Endometrial microvascular endothelial cells (primary cell): ENCODE data around the gene THEMIS. TPM values are rescaled to one million over a fixed set of nuclear protein-coding genes. Genes with fewer than 3 reads are reported as not detected.
"Not testable (repeated sequence)": the region's sequence is repeated elsewhere in the genome, so short reads cannot be mapped to it uniquely, and the experiment has no call there.

Source experiments
- in situ Hi-C: cut with HindIII; loops from 2 replicates; pipeline ENCODE4 v1.10.0; 2017; ENCODE audit warnings: low sequenced_read_pairs, low pct_unique_long_range_greater_than_20kb; ENCODE audit errors: inconsistent ontology term
- total RNA-seq: library from RNA; depleted of rRNA; stranded (reverse); fragments of >200 nt; gene quantifications from one replicate; pipeline ENCODE4 v1.2.3, GENCODE V29; 2015; ENCODE audit errors: inconsistent ontology term

The THEMIS gene
- not detected for total RNA-seq

GRCh38 chr6:127900935-127901334, at the start of gene THEMIS:
THEMIS (minus strand) TSS chr6:127901058; CDS start chr6:127900932, 126 bp downstream.
- in situ Hi-C loops: no loop called here

DNA sequence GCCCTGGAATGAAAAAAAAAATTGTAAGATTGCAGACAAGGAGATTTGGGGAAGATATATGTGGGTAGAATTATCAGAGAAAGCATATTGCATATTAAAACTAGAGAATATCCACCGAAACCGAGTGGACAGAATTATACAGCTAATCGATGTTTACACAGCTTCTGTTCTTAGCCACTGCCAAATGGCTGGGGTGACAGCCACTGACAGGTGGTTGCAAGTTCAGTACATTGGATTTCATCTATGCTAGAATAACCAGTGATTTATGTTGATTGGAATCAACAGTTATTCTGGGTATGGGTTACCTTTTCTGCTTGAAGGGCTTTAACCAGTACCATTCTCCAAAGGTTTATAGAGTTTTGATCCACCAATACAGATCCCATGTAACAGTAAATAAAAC, 48.4 kb upstream of the THEMIS start:
- in situ Hi-C loops: no loop called here

DNA sequence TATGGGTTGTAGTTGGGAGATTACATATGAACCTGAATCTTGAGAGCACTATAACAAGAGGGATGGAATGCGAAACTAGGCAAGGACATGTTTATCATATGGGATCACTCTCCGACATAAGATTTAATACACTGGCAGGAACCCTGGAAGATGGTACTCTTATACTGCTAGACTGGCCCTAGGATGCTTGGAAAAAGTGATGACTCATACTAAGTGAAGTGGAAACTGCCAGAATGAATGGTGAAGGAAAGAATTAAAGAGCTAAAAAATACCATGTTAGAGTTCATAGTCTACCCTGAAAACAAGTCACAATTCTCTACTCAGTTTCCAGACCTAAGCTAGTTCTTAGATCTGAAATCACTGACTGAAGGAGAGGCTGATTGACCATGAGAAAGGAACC, 45.5 kb upstream of the THEMIS start:
- in situ Hi-C loops: no loop called here

- in situ Hi-C loops: no loop called here
These were observed 44.7 kb upstream of the THEMIS start for GRCh38 chr6:127945434-127946097.

DNA sequence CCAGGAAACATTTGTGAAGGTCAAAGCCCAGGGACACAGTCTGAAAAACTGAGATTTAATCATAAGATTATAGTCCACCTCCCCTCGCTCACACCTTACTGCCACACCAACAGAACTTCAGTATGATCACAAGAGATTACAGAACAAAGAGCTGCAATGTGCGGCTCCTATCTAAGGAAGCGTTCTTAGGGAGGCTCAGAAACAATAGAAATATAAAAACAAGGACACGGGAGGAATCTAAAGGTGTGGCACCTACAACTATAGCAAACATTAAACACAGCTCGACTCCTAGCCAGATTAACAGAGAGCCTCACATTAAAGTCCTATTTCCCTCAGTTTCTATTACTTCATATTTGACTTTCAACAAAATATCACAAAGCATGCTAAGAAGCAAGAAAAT, 40.4 kb upstream of the THEMIS start:
- in situ Hi-C loops: no loop called here

DNA sequence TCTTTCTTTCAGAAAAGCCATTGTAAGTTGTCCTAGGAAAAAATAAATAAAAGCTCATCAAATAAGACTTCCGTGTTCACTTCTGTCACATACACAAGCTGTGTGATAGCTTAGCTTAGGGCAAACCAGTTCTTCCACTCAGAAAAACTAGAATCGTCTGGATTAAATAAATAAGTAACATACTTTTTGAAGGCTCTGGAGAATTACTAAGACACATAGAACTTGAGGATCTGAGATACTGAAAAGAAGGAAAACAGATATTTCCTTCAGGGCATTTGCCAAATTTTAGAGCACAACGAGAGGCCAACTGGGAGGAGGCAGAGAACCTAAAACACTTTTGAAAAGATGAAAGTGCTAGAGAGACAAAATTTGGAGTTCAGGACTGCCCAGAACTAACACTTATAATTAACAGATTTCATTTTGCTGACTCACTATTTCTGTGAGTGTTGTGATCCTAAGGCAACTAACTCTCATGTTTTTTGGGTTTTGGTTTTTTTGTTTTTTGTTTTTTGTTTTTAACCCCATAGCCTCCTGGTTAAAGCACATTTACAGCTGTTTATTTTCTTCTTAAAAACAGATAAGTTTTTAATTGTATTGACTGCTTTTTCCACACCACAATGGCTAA, 38.7 kb upstream of the THEMIS start:
- in situ Hi-C loops: no loop called here

DNA sequence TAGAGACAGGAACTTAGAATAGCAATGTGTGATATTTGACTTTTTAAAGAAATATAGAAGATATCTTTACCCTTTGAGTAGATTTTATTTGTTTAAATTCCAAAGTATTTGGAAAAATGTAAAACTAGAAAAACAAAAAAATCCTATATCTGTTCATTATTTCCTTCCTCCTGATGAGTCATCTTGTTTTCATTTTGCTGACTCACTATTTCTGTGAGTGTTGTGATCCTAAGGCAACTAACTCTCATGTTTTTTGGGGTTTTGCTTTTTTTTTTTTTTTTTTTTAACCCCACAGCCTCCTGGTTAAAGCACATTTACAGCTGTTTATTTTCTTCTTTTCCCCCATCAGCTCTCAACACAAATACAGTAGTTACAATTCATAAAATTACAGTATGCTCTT, 37.8 kb upstream of the THEMIS start:
- in situ Hi-C loops: no loop called here

- in situ Hi-C loops: no loop called here
These were observed 36.9 kb upstream of the THEMIS start for GRCh38 chr6:127937747-127938146.

DNA sequence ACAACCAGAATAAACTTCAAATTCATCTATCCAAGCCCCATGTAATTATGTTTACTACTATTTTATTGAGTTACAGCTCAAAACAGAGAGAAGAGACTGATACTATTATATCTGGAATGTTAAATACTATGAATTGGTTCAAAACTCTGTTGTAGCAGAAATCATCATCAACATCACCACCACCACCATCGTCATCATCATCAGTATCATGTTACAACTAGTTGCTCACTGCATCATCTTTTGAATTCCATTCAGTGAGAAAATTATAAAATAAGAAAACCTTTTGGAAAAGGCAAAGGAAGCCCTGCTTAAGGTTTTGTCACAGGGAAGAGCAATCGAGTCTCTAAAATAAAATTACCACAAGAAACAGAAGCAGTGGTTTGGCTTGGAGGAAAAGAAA, 36.2 kb upstream of the THEMIS start:
- in situ Hi-C loops: no loop called here

DNA sequence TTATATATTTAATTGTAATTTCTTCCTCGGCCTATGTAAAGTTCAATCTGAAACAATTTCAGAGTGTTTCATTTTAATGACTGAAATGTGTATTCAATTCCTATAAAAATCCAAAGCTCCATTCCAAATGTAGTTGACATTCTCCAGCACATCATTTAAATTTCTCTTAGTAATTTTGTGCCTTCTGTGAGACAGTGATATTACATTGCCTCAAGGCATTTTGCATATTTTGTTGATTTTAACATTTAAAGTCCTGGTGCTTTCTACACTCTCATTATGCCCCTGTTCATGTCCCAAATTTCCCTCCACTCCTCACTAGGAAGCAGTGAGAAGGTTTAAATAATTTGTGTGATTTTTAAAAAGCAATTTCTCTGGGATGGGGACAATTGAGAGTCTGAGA, 34.1 kb upstream of the THEMIS start:
- in situ Hi-C loops: no loop called here

DNA sequence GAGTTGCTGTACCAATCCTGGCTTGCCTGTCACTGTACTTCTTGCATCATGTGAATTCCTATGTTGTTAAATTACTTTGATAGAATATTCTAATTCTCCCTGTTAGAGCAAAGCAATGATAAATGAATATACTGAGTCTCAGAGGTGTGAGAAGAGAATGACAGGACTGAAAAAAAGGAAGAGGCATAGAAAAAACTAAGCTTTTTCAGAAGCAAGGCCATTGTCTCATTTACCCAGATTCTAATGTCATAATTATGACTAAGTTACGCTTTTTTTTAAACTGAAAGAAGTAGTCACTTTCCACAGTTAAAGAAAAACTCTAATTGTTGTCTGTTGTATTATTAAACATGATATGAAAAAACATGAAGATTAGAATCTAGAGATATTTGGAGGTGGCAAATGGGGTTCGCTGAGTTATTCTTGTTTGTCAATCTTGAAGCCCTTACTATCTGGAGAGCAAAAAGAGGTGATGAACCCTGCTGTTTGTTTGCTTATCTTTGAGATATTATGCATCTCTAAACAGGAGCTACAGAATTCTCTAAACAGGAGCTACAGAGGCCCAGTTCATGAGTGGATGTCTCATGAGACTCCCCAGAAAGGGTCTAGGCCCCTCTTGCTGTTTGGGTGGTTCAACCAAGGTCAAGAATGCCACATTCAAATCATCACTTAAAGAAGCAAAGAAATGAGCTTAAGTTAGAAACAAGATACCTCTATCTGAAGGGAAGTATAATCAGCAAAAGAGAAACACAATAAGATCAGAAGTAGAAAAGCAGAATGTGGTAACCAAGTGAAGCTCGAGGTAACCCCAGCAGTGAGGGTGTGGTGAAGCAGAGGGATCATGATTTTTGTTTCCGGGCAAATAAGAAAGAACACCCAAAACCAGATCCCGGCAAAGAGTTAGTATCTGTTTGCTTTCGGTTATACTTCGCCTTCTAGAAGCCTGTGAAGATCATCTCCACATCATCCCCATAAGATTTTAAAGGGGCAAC, 33.3 kb upstream of the THEMIS start:
- in situ Hi-C loops: no loop called here

DNA sequence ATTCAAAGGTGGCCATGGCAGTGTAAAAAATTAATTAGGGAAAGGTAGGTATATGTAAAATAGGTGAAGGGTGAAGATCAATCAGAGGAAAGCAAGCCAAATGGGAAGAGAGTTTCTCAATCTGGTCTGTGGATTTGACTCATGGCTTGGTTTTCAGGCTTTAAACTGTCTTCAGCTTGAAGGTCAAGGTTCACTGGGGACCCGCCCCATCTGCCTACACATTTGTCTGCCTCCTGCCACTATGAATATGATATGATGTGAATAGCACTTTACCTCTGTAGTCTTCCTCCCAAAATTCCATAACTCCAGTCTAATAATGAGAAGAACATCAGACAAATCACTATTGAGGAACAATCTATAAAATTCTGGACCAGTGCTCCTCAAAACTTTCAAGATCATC, 32.3 kb upstream of the THEMIS start:
- in situ Hi-C loops: no loop called here

GRCh38 chr6:127932708-127933107, 31.9 kb upstream of the THEMIS start:
- in situ Hi-C loops: no loop called here

DNA sequence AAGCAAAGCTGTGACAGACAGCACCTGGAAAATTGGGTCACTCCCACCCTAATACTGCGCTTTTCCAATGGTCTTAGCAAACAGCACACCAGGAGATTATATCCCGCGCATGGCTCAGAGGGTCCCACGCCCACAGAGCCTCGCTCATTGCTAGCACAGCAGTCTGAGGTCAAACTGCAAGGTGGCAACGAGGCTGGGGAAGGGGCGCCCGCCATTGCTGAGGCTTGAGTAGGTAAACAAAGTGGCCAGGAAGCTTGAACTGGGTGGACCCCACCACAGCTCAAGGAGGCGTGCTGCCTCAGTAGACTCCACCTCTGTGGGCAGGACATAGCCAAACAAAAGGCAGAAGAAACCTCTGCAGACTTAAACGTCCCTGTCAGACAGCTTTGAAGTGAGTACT, 25.6 kb upstream of the THEMIS start:
- in situ Hi-C loops: not testable (repeated sequence)

DNA sequence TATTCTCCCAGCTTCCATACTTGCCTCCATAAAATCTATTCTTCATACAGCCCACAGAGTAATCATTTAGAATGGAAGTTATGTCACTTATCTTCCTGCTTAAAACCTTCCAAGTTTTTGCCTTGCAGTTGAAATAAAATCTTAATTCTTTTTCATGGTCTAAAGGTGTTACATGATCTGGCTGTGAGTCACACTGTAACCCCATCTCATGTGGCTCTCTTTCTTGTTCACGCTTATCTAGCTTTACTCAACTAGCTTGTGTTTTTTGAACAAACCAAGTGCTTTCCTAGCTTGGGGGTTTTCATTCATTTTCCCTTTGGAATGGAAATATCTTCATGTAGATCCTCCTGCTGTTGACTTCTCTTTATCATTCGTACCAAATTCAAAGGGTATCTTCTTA, 23.6 kb upstream of the THEMIS start:
- in situ Hi-C loops: no loop called here

DNA sequence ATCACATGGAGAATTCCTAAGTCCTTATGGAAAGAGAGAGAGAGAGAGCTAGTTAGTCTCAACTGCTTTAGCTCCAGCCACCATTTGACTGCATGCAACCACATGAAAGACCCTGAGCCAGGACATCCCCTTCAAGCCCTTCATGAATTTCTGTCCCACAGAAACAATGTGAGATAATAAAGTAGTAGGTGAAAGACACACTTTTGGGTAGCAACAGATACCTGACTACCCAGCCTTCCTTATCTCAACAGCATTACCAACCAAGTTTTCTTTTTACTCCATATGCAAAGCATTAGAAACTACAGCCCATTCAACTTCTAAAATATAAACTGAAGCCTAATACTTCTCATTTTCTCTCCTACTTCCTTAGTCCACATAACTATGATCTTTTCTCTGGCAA, 23.2 kb upstream of the THEMIS start:
- in situ Hi-C loops: no loop called here

DNA sequence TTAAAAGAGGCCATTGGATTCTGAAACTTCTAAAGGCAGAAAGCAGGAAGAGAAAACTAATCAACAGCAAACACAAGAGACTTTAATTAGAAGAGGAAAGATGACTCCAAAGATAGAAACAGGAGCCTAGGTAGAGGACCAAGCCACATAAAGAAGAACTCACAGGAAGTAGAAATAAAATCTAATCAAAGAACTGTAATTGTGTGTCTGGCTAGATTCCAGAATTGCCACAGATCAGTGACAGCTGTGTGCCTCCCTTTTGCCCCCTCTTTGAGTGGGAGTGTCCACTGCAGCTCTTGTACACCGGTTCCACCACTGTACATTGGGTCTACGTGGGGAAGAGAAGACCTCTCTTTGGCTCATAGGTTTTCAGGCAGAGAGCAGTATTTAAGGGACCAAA, 22.3 kb upstream of the THEMIS start:
- in situ Hi-C loops: no loop called here

- in situ Hi-C loops: no loop called here
These were observed 21.1 kb upstream of the THEMIS start for GRCh38 chr6:127921982-127922381.

GRCh38 chr6:127920804-127921203, 19.9 kb upstream of the THEMIS start:
- in situ Hi-C loops: no loop called here
